Middle frontal gyrus (tissue), 1 donor: ENCODE results near the gene MBLAC1.
A peak's percentile ranks its signal among the peaks of the same experiment; 100 is the strongest.

Experiments used
- DNase-seq: peaks from one replicate; pipeline ENCODE4 v3.0.0-alpha.2; 2015; ENCODE audit warnings: low spot score; ENCODE audit errors: extremely low spot score

The MBLAC1 gene, protein sequence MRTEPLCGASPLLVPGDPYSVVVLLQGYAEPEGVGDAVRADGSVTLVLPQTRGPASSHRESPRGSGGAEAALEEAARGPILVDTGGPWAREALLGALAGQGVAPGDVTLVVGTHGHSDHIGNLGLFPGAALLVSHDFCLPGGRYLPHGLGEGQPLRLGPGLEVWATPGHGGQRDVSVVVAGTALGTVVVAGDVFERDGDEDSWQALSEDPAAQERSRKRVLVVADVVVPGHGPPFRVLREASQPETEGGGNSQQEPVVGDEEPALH

GRCh38 chr7:100126931-100127865, at the start of gene MBLAC1:
Gene MBLAC1 (plus strand): TSS chr7:100126967. CDS start chr7:100127396, 429 bp downstream.
- peak; percentile 73 for DNase-seq

DNA sequence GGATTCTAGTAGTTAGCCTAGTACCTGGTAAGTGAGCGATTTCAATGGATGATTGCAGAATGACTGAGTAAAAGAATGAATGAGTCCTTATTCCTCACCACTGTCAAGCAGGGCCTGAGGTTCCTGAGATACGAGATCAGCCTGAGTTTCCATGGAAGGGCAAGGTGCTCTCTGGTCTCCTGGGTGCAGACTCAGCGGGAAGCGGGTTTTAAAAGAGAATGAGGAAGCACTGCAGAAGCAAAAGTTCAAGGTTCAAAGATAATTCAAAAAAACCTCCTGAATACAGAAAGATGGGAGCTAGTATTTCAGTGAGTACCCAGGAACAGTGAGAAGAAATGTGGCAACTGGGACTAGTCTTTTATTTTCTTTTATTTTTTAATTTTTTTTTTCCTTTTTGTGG, 49.6 kb upstream of the MBLAC1 start:
- DNase-seq: no peak

- DNase-seq: no peak
Observed at GRCh38 chr7:100079024-100079560, 47.7 kb upstream of the MBLAC1 start.

- no peak for DNase-seq
Observed at GRCh38 chr7:100080907-100081534, 45.7 kb upstream of the MBLAC1 start.

DNA sequence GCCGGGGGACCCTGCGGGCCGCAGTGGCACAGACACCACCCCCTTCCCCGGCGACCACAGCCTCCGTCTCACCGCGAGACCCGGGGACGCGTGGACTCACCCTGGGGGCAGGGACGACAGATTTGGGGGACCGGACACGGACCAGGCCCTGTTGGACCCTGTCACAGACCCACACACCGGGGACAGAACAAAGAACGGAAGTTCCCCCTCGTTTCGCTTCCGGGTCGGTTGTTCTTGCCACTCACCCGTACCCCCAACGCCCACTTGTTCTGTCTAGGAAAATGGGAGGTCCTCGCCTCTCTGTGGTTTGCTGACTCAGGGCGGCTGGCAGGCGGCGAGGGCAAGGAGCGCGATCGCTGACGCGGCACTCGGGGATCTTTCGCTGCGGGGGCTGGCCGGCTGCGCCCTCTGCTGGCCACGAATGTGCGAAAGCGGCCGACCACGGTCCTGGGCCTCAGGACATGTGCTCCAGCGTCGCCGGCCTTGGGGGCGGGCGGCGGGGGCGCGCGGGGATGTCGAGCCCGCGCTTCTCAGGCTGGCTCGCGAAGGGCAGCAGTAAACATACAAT, 45.1 kb upstream of the MBLAC1 start, which contains the start of gene ZNF3:
ZNF3 (minus strand) TSS at position 189 of the 568 bp plus-strand sequence. CDS start 4,366 bp downstream, outside the sequence.
- peak; percentile 98 for DNase-seq

DNA sequence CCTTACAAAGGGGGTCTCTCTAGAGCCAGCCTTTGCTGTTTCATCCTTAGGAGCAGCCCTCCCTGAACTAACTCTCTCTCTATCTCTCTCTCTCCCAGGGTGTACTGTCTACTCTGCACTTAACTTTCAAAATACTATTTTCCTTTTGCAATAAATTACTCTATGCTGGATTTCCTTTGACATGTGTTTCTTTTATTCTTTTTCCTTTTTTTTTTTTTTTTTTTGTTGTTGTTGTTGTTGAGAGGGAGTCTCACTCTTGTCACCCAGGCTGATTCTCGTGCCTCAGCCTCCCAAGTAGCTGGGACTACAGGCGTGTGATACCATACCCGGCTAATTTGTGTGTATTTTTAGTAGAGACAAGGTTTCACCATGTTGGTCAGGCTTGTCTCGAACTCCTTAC, 43.8 kb upstream of the MBLAC1 start:
- no peak for DNase-seq

GRCh38 chr7:100085515-100085914, 41.3 kb upstream of the MBLAC1 start:
- DNase-seq: no peak

DNA sequence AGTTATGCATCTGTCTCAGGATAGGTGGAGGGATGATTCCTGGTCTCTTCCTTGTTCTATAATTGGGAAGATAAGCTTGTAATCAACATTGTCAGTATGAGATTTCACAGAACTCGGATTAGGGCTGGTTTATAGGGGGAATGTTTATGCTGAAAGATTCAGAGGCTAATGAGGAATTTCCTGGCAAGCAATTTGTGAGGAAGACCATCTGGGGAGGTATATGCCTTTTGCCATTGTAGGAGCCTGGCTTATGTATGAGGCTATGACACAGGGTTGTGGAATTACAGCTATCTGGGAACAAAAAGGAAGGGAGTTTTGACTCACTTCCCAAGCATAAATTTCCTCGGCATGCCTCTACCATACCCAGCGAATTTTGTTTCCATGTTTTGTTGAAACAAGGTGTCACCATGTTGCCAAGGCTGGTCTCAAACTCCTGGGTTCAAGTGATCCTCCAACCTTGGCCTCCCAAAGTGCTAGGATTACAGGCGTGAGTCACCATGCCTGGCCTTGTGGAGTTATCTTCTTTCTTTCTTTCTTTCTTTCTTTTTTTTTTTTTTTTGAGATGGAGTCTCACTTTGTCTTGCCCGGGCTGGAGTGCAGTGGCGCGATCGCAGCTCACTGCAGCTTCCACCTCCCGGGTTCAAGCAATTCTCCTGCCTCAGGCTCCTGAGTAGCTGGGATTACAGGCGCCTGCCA, 39.6 kb upstream of the MBLAC1 start:
- no peak for DNase-seq

DNA sequence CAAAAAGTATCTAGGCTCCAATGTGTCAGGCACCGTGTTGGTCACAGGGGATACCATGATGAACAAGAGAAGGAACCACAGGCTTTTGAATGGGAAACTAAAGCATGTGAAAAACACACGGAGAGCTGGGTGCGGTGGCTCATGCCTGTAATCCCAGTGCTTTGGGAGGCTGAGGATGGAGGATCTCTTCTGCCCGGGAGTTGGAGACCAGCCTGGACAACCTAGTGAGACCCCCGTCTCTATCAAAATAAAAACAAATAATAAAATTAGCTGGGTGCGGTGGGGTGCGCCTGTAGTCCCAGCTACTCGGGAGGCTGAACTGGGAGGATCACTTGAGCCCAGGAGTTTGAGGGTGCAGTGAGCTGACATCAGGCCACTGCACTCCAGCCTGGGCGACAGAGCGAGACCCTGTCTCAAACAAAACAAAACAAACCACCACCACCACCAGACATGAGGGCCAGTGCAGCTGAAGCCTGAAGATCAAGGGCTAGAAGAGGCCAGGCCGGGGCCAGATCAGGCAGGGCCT, 38.6 kb upstream of the MBLAC1 start:
- no peak for DNase-seq

- DNase-seq: no peak
Observed at GRCh38 chr7:100088621-100089457, 37.9 kb upstream of the MBLAC1 start, which contains the start of gene COPS6. Gene COPS6 (plus strand): TSS chr7:100088969. CDS start chr7:100088991, 22 bp downstream.

DNA sequence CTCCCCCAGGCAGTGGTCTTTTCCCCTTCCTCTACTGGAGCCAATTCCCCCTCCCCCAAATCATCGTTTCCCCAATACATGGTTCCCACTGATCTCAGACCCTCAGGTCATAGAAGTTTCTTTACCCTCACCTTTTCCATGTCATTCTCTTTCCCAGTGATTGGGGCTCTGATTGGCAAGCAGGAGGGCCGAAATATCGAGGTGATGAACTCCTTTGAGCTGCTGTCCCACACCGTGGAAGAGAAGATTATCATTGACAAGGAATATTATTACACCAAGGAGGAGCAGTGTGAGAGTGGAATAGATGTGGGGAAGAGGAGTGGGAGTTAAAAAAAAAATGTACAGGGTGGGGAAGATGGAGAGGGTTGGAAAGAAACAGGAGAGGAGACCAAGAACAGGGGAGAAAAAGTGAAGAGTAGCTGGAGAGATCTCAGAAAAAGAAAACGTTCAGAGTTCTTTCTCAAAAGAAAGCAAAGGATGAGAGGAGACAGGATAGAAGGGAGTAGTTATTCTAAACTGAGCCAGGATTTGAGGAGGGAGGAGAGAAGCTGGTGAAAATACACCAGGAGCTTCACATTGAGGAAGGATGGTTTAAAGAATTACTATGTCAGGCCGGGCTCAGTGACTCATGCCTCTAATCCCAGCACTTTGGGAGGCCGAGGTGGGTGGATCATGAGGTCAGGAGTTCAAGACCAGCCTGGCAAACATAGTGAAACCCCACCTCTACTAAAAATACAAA, 37.1 kb upstream of the MBLAC1 start:
- no peak for DNase-seq

GRCh38 chr7:100090527-100091410, 36.0 kb upstream of the MBLAC1 start:
- DNase-seq: no peak

DNA sequence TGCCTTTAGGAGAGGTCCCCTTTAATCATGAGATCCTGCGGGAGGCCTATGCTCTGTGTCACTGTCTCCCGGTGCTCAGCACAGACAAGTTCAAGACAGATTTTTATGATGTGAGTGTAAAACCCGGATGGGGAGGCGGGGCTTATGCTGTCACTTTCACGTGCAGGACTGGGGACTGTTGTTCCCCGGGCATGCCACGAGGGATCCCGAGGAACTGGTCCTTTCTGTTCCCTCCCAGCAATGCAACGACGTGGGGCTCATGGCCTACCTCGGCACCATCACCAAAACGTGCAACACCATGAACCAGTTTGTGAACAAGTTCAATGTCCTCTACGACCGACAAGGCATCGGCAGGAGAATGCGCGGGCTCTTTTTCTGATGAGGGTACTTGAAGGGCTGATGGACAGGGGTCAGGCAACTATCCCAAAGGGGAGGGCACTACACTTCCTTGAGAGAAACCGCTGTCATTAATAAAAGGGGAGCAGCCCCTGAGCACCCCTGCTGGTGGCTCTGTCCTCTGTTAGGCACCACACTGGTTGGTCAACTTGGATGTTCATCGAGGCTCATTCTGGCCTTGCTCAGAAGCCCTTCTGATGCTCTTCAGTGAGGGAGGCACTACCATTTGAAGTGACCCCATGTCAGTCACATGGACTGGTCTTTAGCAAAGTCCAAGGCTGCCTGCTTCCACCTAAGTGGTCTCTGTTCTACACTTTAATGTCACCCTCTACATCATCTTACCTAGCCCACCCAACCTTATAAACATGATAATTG, 35.2 kb upstream of the MBLAC1 start:
- no peak for DNase-seq

DNA sequence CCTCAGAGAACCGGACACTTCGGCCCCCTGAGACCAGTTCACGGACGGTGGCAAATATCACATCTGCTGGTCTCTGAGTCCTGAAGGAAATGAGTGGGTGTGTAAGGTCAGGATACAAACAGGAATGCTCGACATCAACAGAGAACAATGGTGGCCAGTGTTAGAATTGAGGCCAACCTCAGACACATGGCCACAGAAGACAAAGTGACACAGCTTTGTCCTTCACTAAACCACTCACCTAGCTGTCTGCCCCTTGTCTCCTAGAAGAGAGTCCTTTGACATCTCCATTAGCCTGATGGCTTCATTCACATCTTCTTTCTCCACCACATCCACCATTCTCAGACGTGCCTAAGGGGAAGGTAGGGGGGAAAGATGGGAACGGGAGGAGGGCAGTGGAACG, 33.7 kb upstream of the MBLAC1 start:
- no peak for DNase-seq

GRCh38 chr7:100093498-100093897, 33.3 kb upstream of the MBLAC1 start:
- DNase-seq: no peak

- no peak for DNase-seq
Observed at GRCh38 chr7:100093925-100094486, 32.8 kb upstream of the MBLAC1 start.

DNA sequence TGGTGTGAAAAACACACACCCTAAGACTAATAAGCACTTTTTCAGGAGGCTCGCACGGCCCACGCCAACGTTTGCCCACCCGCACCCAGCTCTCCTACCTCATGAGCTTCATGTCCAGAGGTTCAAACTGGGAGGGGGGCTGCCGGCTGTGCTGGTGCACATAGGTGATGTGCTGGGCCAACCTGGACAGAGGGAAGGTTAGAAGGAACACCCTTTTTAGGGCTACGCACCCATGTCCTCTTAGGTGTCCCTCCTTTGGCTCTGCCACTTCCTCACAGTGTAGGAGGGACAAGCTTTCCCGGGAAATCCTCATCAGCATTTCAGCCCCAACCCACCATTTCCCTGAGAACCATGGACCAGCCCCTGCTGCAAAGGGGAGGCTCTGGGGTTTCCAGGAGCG, 31.5 kb upstream of the MBLAC1 start:
- no peak for DNase-seq
